Stimulated activated CD8-positive, alpha-beta memory T cell treated with anti-CD3 and anti-CD28 coated beads, Interleukin-4, amount 100 ng/mL, for 1 hour (primary cell): ENCODE data around the gene YKT6.

ENCODE experiments used
- DNase-seq, 2 donors: peaks; one replicate each; pipeline ENCODE4 v3.0.0-alpha.2; 2020; ENCODE audit warnings: low read depth in 2 of 2, low spot score in 1 of 2

The YKT6 gene

DNA sequence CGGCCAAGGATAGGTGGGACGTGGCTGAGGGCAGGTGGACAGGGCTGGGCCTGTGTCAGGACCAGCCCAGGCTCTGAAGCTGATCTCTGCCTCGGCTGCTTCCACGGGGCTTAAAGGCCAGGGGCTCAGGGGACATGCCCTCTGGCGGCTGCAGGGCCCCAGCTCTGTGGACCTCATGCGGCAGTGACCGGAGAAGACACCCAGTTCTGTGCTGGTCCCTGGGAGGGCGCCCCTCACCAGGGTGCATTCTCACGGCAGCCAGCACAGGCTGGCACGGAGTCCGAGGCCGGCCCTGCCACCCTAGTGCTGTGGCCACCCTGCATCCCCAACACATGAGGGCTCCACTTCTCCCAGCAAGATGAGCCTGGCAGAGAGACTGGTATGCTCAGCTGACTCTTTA, 30.3 kb downstream of the YKT6 start:
- no peak for DNase-seq

DNA sequence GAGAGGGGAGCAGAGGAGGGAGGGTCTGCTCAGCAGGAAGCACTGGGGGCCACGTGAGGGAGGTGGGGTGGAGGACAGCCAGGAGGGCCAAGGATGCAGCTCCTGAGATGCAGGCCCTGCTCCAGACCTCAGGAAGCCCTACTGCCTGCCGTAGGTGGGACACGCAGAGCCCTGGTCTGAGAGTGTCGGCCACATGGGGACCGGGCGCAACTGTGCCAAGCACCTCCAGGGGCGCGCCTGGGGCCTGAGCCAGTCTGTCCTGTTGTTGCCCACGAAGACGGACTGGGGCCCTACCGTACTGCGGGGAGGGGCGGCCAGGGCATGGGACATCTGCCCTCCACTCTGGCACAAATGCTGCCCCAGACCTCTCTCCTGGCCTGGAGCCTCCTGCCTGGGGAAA, 31.6 kb downstream of the YKT6 start:
- DNase-seq = no peak

DNA sequence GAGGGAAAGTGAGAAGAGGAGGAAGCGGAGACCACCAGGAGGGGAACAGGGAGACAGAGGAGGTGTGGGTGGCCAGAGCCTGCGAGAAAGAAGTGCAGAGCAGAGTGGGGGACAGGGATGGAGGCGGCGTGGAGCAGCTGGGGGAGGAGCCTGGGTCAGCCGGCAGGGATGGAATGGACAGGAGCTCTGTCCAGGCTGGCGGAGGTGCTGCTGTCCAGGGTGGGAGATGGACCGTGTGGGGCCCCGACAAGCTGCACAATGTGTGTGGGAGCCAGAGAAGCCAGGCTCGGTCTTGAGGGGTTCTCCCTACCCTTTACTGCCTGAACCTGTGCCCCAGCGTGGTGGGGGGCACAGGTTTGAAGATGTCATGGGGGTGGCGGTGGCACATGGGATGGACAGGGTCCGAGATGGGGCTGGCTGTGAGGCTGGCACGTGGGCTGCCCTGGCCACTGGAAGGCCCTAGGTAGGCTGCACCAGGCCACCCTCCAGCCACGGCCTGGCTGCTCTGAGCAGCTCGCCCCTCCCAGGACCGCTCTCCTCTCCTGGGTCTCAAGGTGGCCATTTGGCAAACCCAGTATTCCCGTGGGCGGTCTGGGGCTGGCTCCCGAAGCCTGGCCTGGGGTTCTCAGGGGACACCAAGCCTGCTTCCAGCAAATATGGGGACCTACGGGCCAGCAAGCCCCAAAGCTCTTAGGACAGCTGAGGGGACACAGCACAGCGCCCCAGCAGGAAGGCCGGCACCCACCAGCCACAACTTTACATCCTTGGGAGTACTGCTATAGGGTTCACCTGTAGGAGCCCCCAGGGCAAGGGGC, 32.3 kb downstream of the YKT6 start:
- no peak for DNase-seq

DNA sequence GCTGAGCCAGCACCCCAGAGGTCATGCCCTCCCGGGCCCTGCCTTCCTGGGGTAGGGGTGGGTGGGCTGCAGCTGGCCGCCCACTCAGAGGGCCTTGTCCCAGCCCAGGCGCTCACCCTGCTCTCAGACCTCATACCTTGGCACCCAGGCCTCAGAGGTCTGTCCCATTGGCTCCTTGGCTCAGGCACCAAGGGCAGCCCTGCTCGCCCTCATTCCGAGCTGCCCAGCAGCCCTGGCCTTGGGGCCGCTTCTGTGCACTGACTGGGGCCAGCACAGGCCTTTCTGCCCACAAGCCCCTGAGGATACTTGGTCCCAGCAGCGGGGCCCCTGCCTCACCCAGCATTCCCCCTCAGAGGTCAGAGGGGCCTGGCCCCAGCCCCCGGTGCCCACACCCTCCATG, 34.3 kb downstream of the YKT6 start:
- DNase-seq = no peak

DNA sequence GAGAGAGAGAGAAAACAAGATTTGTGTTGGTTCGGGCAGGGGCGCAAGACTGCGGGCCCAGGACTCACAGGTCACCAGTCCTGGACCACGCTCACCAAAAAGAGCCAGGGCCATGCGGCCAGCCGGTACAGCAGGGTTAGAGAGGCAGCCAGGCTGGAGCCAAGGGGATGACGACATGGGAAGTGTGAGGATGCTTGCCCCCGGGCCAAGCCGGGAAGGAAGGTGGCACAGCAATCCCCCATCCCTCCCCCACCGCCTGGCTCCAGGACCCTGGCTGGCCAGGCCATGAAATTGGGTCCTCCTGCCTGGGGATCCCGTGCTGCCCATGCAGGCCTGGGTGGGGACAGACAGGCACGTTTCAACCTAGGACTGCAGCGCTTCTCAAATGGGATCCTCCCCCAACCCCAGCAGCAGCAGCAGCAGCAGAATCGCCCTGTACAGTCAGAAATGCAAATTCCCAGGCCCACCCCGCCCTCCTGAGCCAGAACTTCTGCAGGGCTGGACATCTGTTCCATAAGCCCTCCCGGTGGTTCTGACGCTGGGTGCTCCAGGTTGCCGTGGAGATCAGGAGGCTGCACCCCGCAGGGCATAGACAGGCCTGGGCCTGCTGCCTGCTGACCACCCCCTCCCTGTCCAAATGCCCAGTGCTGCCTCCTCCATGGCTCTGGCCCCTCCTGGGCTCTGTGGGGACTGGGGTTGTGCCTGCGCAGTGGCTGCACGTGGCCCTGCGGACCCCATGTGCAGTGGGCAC, 35.0 kb downstream of the YKT6 start:
- DNase-seq = no peak

DNA sequence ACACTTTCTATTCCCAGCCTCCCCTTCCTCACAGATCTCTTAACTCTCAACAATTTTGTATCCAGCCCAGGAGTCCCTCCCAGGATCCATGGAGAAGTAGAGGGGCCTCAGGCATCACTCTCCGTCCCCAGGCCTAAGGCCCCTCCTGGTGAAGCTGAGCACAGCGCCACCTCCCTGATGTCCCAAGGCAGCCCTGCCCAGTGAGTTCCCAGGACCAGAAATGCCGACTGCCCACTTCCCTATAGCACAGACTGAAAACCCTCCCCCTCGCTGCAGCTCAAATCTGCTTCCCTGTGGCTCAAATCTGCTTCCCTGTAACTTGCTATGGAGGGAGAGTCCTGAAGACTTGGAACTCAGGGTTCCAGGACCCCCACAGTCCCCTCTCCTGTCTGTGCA, 35.6 kb downstream of the YKT6 start:
- DNase-seq = no peak

DNA sequence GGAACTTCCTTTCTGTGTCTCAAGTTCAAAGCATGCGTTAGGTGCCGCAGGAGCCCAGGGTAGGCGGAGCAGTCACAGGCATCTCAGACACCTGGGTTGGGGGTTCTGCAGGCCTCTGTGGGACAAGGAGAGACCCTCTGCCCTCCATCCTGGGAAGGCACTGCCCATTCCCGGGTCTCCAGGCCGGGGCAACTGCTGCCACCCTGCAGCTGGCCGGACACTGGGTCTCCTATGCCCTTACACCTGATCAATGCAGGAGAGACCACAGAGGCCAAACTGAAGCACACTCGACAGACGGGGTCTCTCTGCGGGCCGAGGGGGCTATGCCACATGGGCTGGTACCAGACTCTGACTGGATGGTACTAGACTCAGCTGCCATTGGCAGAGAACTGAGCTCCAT, 36.9 kb downstream of the YKT6 start:
- DNase-seq = no peak

DNA sequence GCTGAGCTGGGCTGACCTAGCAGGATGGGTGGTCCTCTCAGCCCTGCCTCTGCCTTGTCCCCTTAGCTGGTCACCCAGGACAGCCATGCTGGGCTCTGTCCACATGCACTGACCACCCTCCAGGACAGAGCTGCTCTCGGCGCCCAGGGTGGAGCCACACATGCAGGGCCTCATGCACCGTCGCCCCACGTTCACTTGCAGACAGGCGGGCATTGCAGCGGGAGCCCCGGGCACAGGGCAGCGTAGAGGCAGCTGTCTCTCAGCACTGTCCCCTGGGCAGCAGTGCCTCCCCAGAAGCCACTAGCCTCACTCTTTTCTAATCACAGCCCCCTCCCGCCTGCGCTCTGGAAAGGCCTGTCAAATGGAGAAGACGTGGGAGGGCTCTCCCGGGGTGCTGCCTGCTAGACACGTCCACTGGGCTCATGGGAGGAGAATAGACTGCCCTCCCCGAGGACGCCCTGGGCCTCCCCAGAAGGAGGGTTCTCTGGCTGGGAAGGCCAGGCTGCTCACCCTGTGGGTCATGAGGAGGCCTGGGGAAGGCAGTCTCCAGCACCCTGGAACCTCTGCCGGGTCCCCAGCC, 37.4 kb downstream of the YKT6 start:
- DNase-seq = no peak

DNA sequence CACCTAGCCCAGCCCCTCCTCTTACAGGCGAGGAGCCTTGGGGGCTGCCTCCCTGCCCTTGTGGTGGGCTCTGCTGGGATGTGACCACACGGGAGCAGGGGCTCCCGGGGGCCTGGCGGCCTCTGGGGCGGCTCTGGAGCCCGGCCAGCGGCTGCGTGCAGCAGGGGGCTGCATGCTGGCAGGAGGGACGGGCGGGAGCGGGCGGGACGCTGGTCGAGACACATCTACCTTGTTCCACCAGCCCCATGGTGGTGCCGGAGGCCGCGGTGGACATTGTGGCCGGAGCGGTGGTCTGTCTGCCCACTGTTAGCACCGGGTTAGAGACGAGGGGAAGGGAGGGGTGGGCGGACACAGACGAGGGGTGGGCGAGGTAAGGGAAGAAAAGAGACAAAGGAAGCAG, 38.6 kb downstream of the YKT6 start:
- no peak for DNase-seq

DNA sequence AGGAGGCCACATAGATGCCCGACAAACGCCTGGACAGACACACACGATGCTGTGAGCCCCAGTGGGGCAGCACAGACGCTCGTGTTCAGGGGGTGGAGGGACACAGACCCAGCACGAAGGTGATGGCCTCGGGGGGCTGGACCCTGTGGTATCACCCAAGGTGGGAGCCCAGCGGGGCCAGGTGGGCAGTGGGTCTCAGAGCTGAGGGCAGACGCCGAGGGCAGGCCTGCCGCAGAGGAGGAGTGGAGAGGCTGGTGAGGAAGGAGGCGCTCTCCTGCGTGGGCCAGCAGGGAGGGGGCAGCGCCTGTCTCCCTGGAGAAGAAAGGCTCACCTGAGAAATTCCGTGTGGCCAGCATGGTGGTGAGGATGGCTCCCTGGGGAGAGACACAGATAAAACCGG, 39.6 kb downstream of the YKT6 start:
- no peak for DNase-seq

DNA sequence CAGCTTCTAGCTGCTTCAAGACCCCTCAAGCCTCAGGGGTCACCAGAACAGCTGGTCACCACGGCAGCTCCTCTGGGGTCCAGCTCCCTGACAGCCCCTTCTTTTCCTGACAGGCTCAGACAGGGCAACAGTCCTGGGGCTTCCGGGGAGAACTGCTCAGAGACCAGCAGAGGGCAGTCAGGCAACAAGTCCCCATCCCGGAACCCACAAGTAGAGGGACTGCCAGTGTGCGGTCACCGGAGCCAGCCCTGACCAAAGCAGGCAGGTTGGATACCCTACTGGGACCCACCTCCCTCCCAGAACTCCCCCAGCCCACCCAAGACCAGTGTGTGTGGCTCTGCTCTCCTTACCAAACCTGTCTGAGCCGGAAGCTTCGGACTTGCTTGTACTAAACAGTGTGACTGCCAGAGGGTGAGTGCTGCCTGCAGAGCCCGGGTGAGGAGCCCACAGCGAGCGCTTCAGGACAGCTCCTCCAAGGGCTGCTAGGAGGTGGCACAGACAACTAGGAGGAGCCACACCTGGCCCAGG, 40.3 kb downstream of the YKT6 start:
- peak in 1 of 2 donors; percentile 11 for DNase-seq

DNA sequence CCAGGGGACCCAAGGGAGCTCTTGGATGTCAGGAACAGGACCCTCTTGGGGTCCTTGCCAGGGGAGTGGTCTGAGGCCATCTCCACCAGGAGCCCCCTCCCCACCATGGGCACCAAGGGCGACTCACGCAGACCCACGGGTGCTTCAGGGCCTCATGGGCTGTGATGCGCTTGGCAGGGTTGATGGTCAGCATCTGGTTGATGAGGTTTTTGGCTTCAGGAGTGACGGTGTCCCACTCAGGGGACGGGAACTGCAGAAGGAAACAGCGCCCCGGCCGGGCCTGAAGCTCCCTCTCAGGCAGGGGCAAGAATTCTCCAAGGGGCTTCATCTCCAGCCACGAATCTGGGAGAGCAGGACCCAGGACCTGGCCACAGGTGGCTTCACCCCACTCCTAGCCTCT, 41.3 kb downstream of the YKT6 start:
- DNase-seq = no peak

DNA sequence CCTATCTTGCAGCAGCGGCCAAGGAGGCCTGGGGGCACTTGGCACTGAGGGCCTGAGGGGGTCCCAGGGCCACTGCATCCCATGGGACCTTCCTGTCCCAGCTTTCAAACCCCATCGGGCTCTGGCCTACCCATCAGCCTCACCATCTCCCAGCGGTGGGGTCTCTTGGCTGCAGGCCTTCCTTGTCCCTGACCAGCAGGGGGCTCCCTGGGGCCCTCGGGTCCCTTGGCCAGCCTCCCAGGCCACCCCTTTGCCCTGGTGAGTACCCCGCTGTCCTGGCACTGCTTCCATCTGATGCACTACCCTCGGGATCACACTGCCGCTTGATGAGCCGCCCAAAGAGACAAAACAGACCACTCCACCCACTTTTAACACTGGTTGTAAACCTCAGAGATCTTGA, 43.5 kb downstream of the YKT6 start:
- DNase-seq = peak in 1 of 2 donors; percentile 15

DNA sequence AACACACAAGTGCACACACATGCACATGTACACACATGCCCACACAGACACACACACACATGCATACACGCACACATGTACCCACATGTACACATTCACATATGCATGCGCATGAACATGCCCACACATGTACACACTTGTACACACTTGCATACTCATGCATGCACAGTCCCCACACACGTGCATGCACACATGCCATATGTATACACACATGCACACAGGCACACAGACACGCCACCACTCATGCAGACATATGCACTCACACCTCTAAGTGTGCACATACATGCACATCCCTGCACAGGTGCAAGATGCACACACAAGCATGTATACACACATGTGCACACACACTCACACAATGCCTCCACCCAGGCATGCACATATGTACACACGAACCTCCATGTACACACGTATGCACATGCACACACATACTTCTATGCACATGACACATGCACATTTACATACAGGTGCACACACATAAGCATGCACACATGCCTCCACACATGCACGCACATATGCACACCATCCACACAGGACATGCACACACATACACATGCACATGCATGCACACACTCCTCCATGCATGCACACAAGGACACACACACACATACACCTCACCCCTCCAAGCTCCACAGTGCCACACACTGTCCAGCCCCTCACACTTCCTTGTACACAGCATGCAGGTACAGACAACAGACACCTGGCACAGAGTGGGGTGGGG, 45.8 kb downstream of the YKT6 start:
- no peak for DNase-seq

DNA sequence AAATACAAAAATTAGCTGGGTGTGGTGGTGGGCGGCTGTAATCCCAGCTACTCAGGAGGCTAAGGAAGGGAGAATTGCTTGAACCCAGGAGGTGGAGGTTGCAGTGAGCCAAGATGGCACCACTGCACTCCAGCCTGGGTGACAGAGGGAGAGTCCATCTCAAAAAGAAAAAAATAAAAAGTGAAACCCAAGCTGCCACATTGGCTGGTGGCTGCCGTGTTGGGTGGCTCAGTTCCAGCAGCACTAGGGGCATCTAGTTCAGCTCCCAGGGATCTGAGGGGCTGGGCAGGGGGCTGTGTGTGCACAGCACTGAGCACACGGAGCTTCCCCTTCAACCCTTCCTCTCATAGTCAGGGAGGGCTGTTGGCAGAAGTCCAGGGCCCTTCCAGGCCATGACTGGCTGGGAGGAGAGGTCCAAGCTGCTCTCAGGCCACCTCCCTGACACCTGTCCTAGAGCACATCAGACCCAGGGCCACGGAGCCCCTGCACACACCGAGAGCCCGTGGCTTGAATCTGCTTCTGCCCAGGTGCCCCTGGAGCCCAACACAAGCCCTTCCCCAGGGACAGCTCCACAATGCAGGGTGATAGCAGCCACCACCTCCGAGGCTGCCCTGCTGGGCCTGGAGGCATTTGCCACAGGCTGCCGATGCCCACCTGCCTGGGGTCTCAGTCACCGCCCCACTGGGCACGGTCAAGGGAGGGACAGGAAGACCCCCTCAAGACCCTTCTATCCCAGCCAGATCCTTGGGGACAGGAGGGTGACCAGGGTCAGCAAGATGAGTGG, 47.3 kb downstream of the YKT6 start:
- no peak for DNase-seq

DNA sequence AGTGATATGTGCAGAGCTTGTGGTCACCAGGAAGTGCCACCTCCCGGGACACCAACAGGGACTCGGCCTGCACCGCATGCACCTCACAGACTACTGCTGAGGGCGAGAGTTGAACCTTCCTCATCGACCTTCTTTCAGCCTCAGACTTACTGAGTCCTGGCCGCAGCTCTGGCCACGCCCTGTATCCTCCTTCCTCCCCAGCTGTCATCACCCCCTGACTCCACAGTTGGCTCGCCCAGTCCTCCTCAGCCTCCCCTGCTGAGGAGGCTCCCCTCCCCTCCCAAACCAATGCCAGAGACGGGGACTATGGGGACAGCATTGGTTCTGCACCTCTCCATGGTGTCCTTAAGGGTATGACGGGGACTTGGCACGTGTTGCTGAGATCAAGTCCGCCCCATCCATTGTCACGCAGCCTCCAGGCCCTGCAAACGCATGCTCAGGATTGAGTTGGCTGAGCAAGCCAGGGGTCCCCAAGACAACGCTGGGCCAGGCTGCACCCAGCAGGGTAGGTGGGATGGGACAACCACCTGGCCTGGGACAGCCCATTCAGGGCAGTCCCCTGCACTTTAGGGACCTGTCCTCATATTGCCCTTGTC, 49.0 kb downstream of the YKT6 start:
- no peak for DNase-seq

DNA sequence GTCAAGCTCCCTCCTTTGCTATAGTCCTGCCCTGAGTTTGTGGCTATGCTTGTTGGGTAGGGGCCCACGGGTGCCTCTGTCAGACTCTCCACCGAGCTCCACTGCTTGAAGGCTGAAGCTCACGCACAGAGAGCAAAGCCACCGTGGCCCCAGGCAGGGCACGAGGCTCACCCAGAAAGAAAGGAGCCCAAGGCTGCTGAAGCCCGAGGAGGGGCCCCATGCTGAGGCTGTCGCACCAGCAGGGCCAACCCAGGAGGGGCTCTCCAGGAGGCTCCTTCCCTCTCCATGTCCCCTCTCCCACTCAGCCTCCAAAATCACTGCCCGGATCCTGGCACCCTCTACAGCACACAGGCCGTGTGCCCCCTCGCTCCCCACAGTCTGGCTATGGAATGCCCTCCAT, 50.5 kb downstream of the YKT6 start:
- no peak for DNase-seq

DNA sequence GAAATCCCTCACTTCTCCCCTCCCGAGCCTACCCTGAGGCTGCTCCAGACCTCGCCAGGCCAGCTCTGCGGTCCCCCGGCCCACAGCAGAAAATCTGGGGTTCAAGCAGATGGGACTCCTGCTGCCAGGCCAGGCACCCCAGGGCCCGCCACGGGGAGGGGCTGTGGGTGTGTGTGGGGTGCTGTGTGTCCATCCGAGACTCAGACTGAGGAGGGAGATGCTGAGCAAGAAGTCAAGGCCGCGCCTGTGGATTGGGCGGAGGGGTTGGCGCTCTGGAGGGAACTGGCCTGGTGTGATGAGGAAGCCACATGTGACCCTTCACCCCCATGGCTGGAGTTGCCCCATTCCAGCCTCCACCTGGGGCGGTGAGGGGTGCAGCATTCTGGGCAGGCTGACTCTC, 51.1 kb downstream of the YKT6 start:
- no peak for DNase-seq

DNA sequence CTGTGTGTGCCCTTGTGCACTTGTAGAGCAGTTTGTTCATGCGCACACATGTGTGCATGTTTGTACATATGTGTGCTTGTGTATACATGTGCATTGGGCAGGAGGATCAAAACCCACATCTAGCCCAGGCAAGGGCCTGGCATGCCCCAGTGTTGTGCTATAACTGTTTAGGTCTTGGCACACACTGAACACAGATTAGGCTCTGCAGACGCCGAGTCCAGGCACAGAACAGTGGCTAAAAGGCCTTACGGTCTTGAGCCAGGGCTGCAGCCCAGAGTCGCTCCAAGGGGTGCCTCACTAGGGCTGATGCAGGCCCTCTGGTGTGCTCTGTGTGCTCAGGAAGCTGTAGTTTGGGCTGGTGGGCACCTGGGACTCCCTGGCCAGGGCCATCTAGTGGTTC, 55.7 kb downstream of the YKT6 start:
- no peak for DNase-seq

DNA sequence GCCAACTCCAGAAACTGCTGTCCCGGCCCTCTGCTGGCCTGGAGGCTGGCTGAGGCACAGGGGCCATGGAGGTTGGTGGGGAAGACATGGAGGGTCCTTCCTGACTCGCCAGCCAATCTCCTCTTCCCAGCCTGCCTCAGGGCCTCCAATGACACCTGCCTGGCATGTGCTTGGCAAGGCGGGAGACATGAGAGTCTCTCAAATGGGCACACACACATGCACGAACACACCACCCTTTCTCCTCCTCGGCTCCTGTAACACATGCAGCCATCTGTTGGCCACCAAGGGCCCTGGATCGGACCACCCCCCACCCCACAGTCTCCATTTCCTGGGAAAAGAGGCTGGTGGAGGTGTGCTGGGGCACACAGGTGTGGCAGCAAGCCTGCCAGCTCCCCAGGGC, 56.4 kb downstream of the YKT6 start:
- no peak for DNase-seq
